ENCODE data around the gene MAPK4. TPM values are rescaled to one million over a fixed set of nuclear protein-coding genes. Genes with fewer than 3 reads are reported as not detected.
"Not testable (repeated sequence)": the region's sequence is repeated elsewhere in the genome, so short reads cannot be mapped to it uniquely, and the experiment has no call there.

Gene MAPK4
- total RNA-seq, 1 experiment from 2014 or later: not detected

- CTCF ChIA-PET: no interaction called here
- POLR2A ChIA-PET (ENCODE audit: unreplicated experiment): no interaction called here
- TF ChIP-seq EZH2 (IDR thresholded peaks at IDR 0.05; ENCODE audit: low read depth) (no peak), CTCF (conservative IDR thresholded peaks at IDR 0.05) (no peak)
- no peaks in the 10 kb centered on the region for H3K27me3 ChIP-seq (ENCODE audit: insufficient read depth, low read depth)
- H3K79me2 ChIP-seq (ENCODE audit: low read depth): no peaks in the 10 kb centered on the region
- no peak for DNase-seq
- no peaks in the 10 kb centered on the region for H3K9me2 ChIP-seq (ENCODE audit: insufficient read depth)
- no peaks in the 10 kb centered on the region for H3F3A ChIP-seq (ENCODE audit: insufficient read depth, low read depth)
- H3K36me3 ChIP-seq (ENCODE audit: low read depth): no peaks in the 10 kb centered on the region
- no peak overlapping the region for H3K4me2 ChIP-seq
- no peaks in the 10 kb centered on the region for H4K20me1 ChIP-seq (ENCODE audit: insufficient read depth)
- no peak overlapping the region for H3K27ac ChIP-seq
- H3K4me1 ChIP-seq (replicated peaks; ENCODE audit: insufficient read depth): no peaks in the 10 kb centered on the region
- no TSS peak for BruUV-seq (replicated peaks)
- H3K4me3 ChIP-seq: no peak overlapping the region
- H2AFZ ChIP-seq: no peak overlapping the region
- intact Hi-C loops (cut with micrococcal nuclease; ENCODE audit: unreplicated experiment): no loop called here
- no peaks in the 10 kb centered on the region for H3K9me3 ChIP-seq (ENCODE audit: insufficient read depth, low read depth)
These were observed 737 bp upstream of the MAPK4 start for GRCh38 chr18:50558948-50559751.

GRCh38 chr18:50560681-50561629 lies 1.1 kb downstream of the MAPK4 start:
- intact Hi-C loops (cut with micrococcal nuclease; ENCODE audit: unreplicated experiment): no loop called here
- no peak for TF ChIP-seq CTCF (conservative IDR thresholded peaks at IDR 0.05)
- no peak for TF ChIP-seq EZH2 (IDR thresholded peaks at IDR 0.05; ENCODE audit: low read depth)
- no peaks in the 10 kb centered on the region for H3K36me3 ChIP-seq (ENCODE audit: low read depth)
- no peaks in the 10 kb centered on the region for H3K9me3 ChIP-seq (ENCODE audit: insufficient read depth, low read depth)
- DNase-seq: no peak
- no peaks in the 10 kb centered on the region for H4K20me1 ChIP-seq (ENCODE audit: insufficient read depth)
- no peaks in the 10 kb centered on the region for H3K9me2 ChIP-seq (ENCODE audit: insufficient read depth)
- no peaks in the 10 kb centered on the region for H3K79me2 ChIP-seq (ENCODE audit: low read depth)
- H3K4me2 ChIP-seq: no peak overlapping the region
- H3K27me3 ChIP-seq (ENCODE audit: insufficient read depth, low read depth): no peaks in the 10 kb centered on the region
- H3K4me1 ChIP-seq (replicated peaks; ENCODE audit: insufficient read depth): no peaks in the 10 kb centered on the region
- no peak overlapping the region for H3K27ac ChIP-seq
- BruUV-seq (replicated peaks): no TSS peak
- no peak overlapping the region for H2AFZ ChIP-seq
- ChIA-PET CTCF (no interaction called here), POLR2A (ENCODE audit: unreplicated experiment) (no interaction called here)
- H3K4me3 ChIP-seq: no peak overlapping the region
- no peaks in the 10 kb centered on the region for H3F3A ChIP-seq (ENCODE audit: insufficient read depth, low read depth)

- H3K4me3 ChIP-seq; intact Hi-C loops (cut with micrococcal nuclease; ENCODE audit: unreplicated experiment); BruUV-seq (replicated peaks); H3F3A ChIP-seq (ENCODE audit: insufficient read depth, low read depth); H3K79me2 ChIP-seq (ENCODE audit: low read depth); H3K36me3 ChIP-seq (ENCODE audit: low read depth); H3K9me3 ChIP-seq (ENCODE audit: insufficient read depth, low read depth); H3K9me2 ChIP-seq (ENCODE audit: insufficient read depth); POLR2A ChIA-PET (ENCODE audit: unreplicated experiment); H3K4me2 ChIP-seq; CTCF ChIA-PET; DNase-seq; H3K27me3 ChIP-seq (ENCODE audit: insufficient read depth, low read depth); H4K20me1 ChIP-seq (ENCODE audit: insufficient read depth); H2AFZ ChIP-seq; H3K4me1 ChIP-seq (replicated peaks; ENCODE audit: insufficient read depth); H3K27ac ChIP-seq: not testable (repeated sequence)
These were observed 2.4 kb downstream of the MAPK4 start for GRCh38 chr18:50562258-50562657.
